ENCODE measurements around the gene FKRP. TPM values are rescaled to one million over a fixed set of nuclear protein-coding genes. Genes with fewer than 3 reads are reported as not detected.
A peak's percentile ranks its signal among the peaks of the same experiment; 100 is the strongest.

Gene FKRP
- total and polyA plus RNA-seq, 2 of the 13 experiments (the other 11 are each of a cell fraction or from before 2014, with no cell fraction given) = 7.3 to 9.8 TPM

- TF ChIP-seq, protein P1, sequence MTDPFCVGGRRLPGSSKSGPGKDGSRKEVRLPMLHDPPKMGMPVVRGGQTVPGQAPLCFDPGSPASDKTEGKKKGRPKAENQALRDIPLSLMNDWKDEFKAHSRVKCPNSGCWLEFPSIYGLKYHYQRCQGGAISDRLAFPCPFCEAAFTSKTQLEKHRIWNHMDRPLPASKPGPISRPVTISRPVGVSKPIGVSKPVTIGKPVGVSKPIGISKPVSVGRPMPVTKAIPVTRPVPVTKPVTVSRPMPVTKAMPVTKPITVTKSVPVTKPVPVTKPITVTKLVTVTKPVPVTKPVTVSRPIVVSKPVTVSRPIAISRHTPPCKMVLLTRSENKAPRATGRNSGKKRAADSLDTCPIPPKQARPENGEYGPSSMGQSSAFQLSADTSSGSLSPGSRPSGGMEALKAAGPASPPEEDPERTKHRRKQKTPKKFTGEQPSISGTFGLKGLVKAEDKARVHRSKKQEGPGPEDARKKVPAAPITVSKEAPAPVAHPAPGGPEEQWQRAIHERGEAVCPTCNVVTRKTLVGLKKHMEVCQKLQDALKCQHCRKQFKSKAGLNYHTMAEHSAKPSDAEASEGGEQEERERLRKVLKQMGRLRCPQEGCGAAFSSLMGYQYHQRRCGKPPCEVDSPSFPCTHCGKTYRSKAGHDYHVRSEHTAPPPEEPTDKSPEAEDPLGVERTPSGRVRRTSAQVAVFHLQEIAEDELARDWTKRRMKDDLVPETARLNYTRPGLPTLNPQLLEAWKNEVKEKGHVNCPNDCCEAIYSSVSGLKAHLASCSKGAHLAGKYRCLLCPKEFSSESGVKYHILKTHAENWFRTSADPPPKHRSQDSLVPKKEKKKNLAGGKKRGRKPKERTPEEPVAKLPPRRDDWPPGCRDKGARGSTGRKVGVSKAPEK (CRISPR knock-in tag; IDR thresholded peaks at IDR 0.05; ENCODE audit: borderline replicate concordance) = no peak
- TF ChIP-seq ZNF781 (CRISPR knock-in tag; IDR thresholded peaks at IDR 0.05; ENCODE audit: borderline replicate concordance, not compliant biosample characterization) (peak; percentile 16), ZBTB1 (CRISPR knock-in tag; IDR thresholded peaks at IDR 0.05; ENCODE audit: borderline replicate concordance) (no peak), ZNF788 (CRISPR knock-in tag; IDR thresholded peaks at IDR 0.05; ENCODE audit: borderline replicate concordance) (peak; percentile 47; the same call in 1 of the 2 replicates), HHEX (CRISPR knock-in tag; IDR thresholded peaks at IDR 0.05) (no peak), KMT2A (CRISPR knock-in tag; IDR thresholded peaks at IDR 0.05) (no peak), CCDC6 (CRISPR knock-in tag; IDR thresholded peaks at IDR 0.05) (no peak), ZNF281 (CRISPR knock-in tag; IDR thresholded peaks at IDR 0.05; ENCODE audit: borderline replicate concordance) (no peak), SKIL (CRISPR knock-in tag; IDR thresholded peaks at IDR 0.05; ENCODE audit: borderline replicate concordance) (no peak), ZNF672 (CRISPR knock-in tag; IDR thresholded peaks at IDR 0.05) (no peak), GPN1 (CRISPR knock-in tag; IDR thresholded peaks at IDR 0.05; ENCODE audit: borderline replicate concordance) (no peak), RFX5 (IDR thresholded peaks at IDR 0.05; ENCODE audit: low read depth, low read length) (no peak), SIN3A (IDR thresholded peaks at IDR 0.05; ENCODE audit: borderline replicate concordance, low read depth, low read length) (peak; percentile 45; the same call in 1 of the 2 replicates), POGK (CRISPR knock-in tag; conservative IDR thresholded peaks at IDR 0.05) (peak; percentile 89)
- TF ChIP-seq, protein P2, sequence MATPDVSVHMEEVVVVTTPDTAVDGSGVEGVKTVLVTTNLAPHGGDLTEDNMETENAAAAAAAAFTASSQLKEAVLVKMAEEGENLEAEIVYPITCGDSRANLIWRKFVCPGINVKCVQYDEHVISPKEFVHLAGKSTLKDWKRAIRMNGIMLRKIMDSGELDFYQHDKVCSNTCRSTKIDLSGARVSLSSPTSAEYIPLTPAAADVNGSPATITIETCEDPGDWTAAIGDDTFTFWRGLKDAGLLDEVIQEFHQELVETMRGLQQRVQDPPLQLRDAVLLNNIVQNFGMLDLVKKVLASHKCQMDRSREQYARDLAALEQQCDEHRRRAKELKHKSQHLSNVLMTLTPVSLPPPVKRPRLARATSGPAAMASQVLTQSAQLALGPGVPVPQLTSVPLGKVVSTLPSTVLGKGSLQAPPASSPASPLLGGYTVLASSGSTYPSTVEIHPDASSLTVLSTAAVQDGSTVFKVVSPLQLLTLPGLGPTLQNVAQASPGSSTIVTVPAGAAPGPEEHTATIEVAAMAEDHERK (CRISPR knock-in tag; IDR thresholded peaks at IDR 0.05; ENCODE audit: low read depth) = no peak
These were observed 41.7 kb downstream of the FKRP start (continued) for GRCh38 chr19:46787331-46788261.
